Measurements from ENCODE around the gene ATG12. TPM values are rescaled to one million over a fixed set of nuclear protein-coding genes. Genes with fewer than 3 reads are reported as not detected.
A peak's percentile ranks its signal among the peaks of the same experiment; 100 is the strongest.

The ATG12 gene
- total RNA-seq, 1 donor from 2014 or later, result 122 TPM

- peak overlapping the region; percentile 93 for H3K4me2 ChIP-seq
- H3K4me3 Mint-ChIP-seq, result peak overlapping the region; percentile 98
- DNase-seq (ENCODE audit: low spot score), result no peak
- no peak overlapping the region for H3K27ac ChIP-seq
- peaks cover 12% of the 10 kb centered on the region for H3K27me3 ChIP-seq
- H3K4me1 ChIP-seq, result peaks cover 19% of the 10 kb centered on the region
- H3K4me1 Mint-ChIP-seq, result peaks cover 34% of the 10 kb centered on the region
- peak overlapping the region; percentile 75 for H3K4me3 ChIP-seq
- H3K9me3 Mint-ChIP-seq, result no peaks in the 10 kb centered on the region
- no peaks in the 10 kb centered on the region for H3F3A ChIP-seq (ENCODE audit: low read depth)
- H2AFZ ChIP-seq (replicated peaks), result no peak overlapping the region
- no peak overlapping the region for H3K27ac Mint-ChIP-seq
- H3K79me2 ChIP-seq (ENCODE audit: low read depth), result peaks cover 82% of the 10 kb centered on the region
- peaks cover 38% of the 10 kb centered on the region for H4K20me1 ChIP-seq (ENCODE audit: low read depth)
- no peaks in the 10 kb centered on the region for H3K27me3 Mint-ChIP-seq (ENCODE audit: insufficient read depth, low read depth)
- H3K36me3 ChIP-seq, result no peaks in the 10 kb centered on the region
- no peaks in the 10 kb centered on the region for H3K9me3 ChIP-seq (ENCODE audit: low read depth)
- no peaks in the 10 kb centered on the region for H3K36me3 Mint-ChIP-seq
- TF ChIP-seq EZH2phosphoT487 (IDR thresholded peaks at IDR 0.05) (no peak), CTCF (IDR thresholded peaks at IDR 0.05) (no peak), EZH2 (IDR thresholded peaks at IDR 0.05) (no peak)
- H3K9ac ChIP-seq, result no peak overlapping the region
Measured at GRCh38 chr5:115843444-115844130, 2.2 kb upstream of the ATG12 start.

- peaks cover 34% of the 10 kb centered on the region for H3K4me1 Mint-ChIP-seq
- Histone ChIP-seq H3F3A (ENCODE audit: low read depth) (no peaks in the 10 kb centered on the region), H3K4me3 (peak overlapping the region; percentile 75), H3K79me2 (ENCODE audit: low read depth) (peaks cover 86% of the 10 kb centered on the region), H3K36me3 (peaks cover under 1% of the 10 kb centered on the region), H3K9ac (no peak overlapping the region), H3K4me1 (peaks cover 19% of the 10 kb centered on the region), H3K27ac (no peak overlapping the region), H3K4me2 (peak overlapping the region; percentile 93), H2AFZ (replicated peaks) (no peak overlapping the region), H3K27me3 (peaks cover 12% of the 10 kb centered on the region), H4K20me1 (ENCODE audit: low read depth) (peaks cover 43% of the 10 kb centered on the region), H3K9me3 (ENCODE audit: low read depth) (no peaks in the 10 kb centered on the region)
- H3K27ac Mint-ChIP-seq, result no peak overlapping the region
- peak overlapping the region; percentile 98 for H3K4me3 Mint-ChIP-seq
- H3K27me3 Mint-ChIP-seq (ENCODE audit: insufficient read depth, low read depth), result no peaks in the 10 kb centered on the region
- no peaks in the 10 kb centered on the region for H3K36me3 Mint-ChIP-seq
- DNase-seq (ENCODE audit: low spot score), result no peak
- no peaks in the 10 kb centered on the region for H3K9me3 Mint-ChIP-seq
- TF ChIP-seq EZH2 (IDR thresholded peaks at IDR 0.05), result no peak
- no peak for TF ChIP-seq CTCF (IDR thresholded peaks at IDR 0.05)
- TF ChIP-seq EZH2phosphoT487 (IDR thresholded peaks at IDR 0.05), result no peak
Measured at GRCh38 chr5:115842952-115843351, 1.6 kb upstream of the ATG12 start.

- Histone ChIP-seq H3K79me2 (ENCODE audit: low read depth) (peaks cover 86% of the 10 kb centered on the region), H3K4me2 (peak overlapping the region; percentile 93), H2AFZ (replicated peaks) (peak overlapping the region; percentile 86), H3K9ac (no peak overlapping the region), H3K4me3 (peak overlapping the region; percentile 75), H3K9me3 (ENCODE audit: low read depth) (no peaks in the 10 kb centered on the region), H3K36me3 (peaks cover 7% of the 10 kb centered on the region), H3K4me1 (peaks cover 19% of the 10 kb centered on the region), H3K27ac (no peak overlapping the region), H3F3A (ENCODE audit: low read depth) (no peaks in the 10 kb centered on the region), H3K27me3 (peaks cover 12% of the 10 kb centered on the region), H4K20me1 (ENCODE audit: low read depth) (peaks cover 43% of the 10 kb centered on the region)
- Mint-ChIP-seq H3K9me3 (no peaks in the 10 kb centered on the region), H3K4me1 (peaks cover 34% of the 10 kb centered on the region), H3K36me3 (no peaks in the 10 kb centered on the region), H3K27me3 (ENCODE audit: insufficient read depth, low read depth) (no peaks in the 10 kb centered on the region), H3K4me3 (peak overlapping the region; percentile 98), H3K27ac (peak overlapping the region; percentile 88)
- DNase-seq (ENCODE audit: low spot score), result peak; percentile 87
- peak; percentile 28 for TF ChIP-seq EZH2phosphoT487 (IDR thresholded peaks at IDR 0.05)
- no peak for TF ChIP-seq EZH2 (IDR thresholded peaks at IDR 0.05)
- TF ChIP-seq CTCF (IDR thresholded peaks at IDR 0.05), result peak; percentile 17
Measured at GRCh38 chr5:115842089-115842935, 947 bp upstream of the ATG12 start.

Measured in neural progenitor cell (in vitro differentiated cells).